ENCODE data around the gene ZC3H18.
"Not testable (repeated sequence)": the region's sequence is repeated elsewhere in the genome, so short reads cannot be mapped to it uniquely, and the experiment has no call there.

ZC3H18 gene

GRCh38 chr16:88609426-88609825 lies 39.2 kb downstream of the ZC3H18 start:
- not testable (repeated sequence) for FAIRE-seq

- no peak for FAIRE-seq
These were observed 39.9 kb downstream of the ZC3H18 start for GRCh38 chr16:88610080-88610479.

DNA sequence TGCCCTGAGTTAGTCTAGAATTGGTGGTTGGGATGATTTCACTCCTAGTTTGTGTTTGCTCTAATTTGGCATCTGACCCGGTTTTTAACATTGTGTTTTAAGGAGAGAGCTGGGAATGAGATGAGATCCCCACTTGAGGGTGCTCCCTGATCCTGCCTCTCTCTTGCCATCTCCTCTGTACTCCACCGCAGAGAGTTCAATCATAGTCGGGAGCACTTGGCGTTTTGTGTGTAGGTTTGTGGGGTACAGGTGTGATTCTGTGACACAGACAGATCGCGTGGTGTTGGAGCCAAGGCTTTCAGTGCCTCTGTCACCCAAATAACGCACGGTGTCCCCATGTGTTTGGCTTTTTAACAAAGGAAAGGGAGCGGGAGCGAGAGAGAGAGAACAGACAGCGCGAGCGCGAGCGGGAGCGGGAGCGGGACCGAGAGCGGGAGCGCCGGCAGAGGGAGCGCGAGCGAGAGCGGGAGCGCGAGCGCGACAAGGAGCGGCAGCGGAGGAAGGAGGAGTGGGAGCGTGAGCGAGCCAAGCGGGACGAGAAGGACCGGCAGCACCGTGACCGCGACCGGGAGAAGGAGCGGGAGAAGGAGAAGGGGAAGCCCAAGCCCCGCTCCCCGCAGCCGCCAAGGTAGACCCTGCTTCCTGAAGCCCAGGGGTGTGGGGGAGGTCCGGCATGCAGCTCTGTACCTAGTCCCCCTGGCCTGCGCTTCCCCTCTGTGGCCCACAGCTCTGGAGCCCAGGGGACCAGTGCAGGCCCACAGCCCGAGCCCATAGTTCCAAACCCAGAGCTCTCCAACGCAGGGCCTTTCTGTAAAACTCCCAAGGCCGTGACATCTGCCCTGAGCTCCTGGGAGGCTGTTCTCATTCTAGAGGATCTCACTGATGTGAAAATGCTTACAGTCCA lies 41.0 kb downstream of the ZC3H18 start:
- FAIRE-seq, result no peak

DNA sequence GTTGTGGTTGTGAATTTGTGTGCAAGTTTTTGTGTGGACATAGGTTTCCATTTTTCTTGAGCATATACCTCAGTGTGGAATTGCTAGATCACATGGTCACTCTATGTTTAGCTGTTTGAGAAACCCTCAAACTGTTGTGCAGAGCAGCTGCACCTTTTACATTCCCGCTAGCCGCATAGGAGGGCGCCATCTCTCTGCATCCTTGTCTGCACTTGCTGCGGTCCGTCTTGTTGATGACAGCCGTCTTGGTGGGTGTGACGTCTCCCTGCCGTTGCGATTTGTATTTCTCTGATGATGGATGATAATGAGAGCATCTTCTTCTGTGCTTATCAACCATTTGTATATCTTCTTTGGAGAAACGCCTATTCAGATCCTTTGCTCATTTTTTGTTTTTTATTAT lies 43.1 kb downstream of the ZC3H18 start:
- FAIRE-seq, result no peak

DNA sequence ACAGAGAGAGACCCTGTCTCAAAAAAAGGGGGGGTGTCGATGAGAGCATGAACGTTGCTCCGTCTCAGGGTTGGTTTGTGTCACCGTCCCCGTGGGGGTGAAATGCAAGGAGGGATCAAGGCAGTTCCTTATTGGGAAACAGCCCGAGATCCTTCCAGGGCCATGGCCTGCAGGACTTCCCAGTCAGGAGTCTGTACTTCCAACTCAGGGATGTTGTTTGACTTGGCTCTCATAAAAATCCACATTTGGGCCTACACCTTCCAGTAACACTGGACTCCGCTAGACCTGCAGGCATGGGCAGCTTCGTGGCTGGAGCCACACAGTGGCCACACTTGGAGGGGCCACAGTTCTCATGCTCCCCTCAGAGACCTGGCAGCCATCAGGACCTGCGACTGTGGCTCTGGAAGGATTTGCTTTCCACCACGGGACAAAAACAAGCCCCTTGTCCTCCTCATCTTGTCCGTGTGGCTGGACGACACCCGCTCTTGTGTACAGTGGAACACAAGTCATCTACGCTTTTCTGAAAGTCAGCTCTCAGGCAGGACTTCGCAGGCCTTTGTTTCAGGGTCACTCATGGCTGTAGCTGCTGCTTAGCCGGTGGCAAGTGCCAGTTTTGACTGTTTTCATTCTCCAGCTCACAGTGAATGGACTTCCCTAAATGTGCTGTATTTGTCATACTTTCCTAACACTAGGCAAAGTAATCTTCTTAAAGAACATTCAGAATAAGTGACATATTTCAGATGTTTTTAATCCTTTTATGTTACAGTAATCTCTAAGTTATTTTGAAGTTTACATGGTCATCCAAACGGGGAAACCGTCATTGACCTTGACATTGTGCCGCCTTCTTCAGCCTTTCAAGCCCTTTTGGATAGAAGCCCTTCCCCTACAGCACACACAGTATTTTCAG lies 44.0 kb downstream of the ZC3H18 start:
- FAIRE-seq, result no peak

- no peak for FAIRE-seq
These were observed 44.8 kb downstream of the ZC3H18 start for GRCh38 chr16:88614818-88615580.

- FAIRE-seq, result no peak
These were observed 46.1 kb downstream of the ZC3H18 start for GRCh38 chr16:88616320-88616719.

- FAIRE-seq, result no peak
These were observed 46.5 kb downstream of the ZC3H18 start for GRCh38 chr16:88616736-88617135.

GRCh38 chr16:88617268-88618031 lies 47.2 kb downstream of the ZC3H18 start:
- FAIRE-seq, result no peak

DNA sequence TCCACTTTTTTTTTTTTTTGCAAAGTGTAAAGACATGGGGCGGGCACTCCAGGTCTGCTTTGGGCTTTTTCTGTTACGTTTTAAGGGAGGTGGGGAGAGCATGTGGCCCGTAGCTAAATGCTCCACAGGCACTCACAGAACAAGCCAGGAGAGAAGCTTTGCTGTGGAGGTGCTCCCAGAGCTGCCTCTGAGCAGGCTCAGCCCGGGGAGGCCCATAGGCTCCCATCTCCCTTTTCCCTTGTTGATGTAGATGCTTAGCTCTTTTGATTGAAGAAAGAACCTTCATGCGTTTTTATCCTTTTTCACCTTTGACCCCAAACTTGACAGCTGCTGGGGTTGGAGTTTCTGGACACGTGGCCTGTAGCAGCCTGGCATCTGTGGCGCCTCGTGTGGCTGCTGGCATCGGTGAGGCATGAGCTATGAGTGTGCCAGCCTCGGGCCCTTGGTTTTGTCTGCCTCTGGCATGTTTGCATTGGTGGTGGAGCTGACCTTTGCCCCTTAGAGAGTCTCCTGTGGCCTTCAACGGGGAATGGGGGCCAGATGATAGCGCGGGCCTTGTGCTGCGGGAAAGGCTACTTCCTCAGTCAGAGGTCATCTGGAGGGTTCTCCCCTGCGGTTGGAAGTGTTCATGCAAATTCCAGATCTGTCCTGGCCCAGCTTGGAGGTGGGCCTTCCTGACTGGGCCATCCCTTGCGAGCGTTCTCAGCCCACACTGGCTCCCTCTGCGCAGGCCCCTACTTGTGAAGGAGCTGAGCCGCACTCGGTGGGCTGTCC lies 48.2 kb downstream of the ZC3H18 start:
- no peak for FAIRE-seq

GRCh38 chr16:88618956-88619667 lies 48.9 kb downstream of the ZC3H18 start:
- no peak for FAIRE-seq

- FAIRE-seq, result no peak
These were observed 49.9 kb downstream of the ZC3H18 start for GRCh38 chr16:88619859-88620815.

DNA sequence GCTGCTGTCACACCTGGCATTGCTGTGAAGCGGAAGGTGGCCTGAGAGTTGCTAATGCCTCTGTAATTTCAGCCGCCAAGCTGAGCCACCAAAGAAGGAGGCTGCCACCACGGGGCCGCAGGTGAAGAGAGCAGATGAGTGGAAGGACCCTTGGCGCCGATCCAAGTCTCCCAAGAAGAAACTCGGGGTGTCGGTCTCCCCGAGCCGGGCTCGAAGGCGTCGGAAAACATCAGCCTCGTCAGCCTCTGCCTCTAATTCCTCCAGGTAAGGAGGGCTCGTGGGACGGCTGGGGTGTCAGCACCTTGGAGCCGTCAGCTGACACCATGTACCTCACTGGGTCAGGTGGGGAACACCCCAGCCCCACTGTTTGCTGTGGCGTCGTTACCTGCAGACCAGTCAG lies 51.9 kb downstream of the ZC3H18 start:
- FAIRE-seq, result no peak

- no peak for FAIRE-seq
These were observed 52.7 kb downstream of the ZC3H18 start for GRCh38 chr16:88622866-88623265.

GRCh38 chr16:88623858-88624257 lies 53.7 kb downstream of the ZC3H18 start:
- FAIRE-seq, result no peak

GRCh38 chr16:88624481-88624880 lies 54.3 kb downstream of the ZC3H18 start:
- FAIRE-seq, result no peak

DNA sequence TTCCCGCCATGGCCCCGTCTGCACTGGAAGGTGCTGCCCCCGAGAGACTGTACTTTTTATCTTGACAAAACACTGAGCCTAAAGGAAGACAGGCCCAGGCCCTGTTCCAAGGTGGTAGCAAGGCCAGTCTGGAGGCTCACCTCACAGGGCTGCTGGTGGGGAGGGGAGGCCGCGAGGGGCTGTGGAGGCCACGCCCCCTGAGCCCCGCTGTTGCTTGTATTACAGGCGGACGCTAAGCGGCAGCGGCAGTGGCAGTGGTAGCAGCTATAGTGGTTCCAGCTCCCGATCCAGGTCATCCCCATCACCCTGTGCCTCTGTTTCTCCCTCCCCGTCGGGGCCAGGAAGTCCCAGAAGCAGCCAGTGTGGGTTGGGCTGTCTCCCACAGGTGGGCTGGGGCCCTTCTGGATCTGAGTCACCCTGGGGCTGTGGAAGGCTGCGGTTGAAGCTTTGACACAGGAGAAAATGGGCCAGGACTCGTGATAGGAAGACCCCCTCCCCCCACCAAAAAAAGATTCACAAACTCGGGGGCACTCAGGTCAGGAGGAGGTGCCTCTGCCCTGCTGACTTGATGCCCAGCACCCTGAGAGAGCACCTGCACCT lies 54.9 kb downstream of the ZC3H18 start:
- no peak for FAIRE-seq

DNA sequence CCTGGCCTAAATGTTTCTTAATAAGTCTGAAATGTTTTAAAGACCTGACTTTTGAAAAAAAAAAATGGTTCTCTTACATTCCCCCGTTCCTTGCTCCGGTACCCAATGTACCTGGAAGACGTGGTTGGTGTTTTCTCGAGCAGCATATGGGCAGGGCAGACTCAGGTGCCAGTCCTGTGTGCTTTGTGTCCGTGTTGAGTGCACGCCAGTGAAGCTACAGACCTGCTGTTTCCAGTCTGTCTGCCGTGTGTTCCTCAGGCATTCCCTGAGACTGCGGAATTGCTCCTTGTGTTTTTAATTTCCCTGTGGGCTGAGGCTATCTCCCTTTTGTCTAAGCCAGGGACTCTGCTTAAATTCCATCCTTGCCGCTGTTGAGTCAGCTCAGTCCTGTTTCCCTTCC lies 56.4 kb downstream of the ZC3H18 start:
- no peak for FAIRE-seq

All from A204.1 (cell line).